K562 (cell line): ENCODE results near the gene CYFIP2. TPM values are rescaled to one million over a fixed set of nuclear protein-coding genes. Genes with fewer than 3 reads are reported as not detected.

ENCODE experiments used
- ATAC-seq: fragments of 200-7000 bp; cut with Tn5 transposase; 3 replicates; pipeline ENCODE4 v1.9.1; 2020; ENCODE audit warnings: moderate library complexity
- BruUV-seq: library from RNA; stranded (reverse); fragments of 400-500 nt; replicated peaks from 2 replicates; lab custom pipeline; 2021; lab: Mats Ljungman, UMichigan
- CTCF ChIA-PET: fragments of 300-600 bp; formaldehyde crosslinking; extraction: SDS; loops from one replicate; lab custom pipeline; 2021; ENCODE audit warnings: low intra/inter-chr PET ratio; lab: Yijun Ruan, JAX
- POLR2A ChIA-PET: fragments of 300-600, 350-650 bp; sonication (Branson Sonifier 250); formaldehyde crosslinking; extraction: SDS; loops from one replicate; lab custom pipeline; 2021; ENCODE audit warnings: antibody characterized with exemption, inconsistent platforms; lab: Yijun Ruan, JAX
- DNase-seq, 4 experiments: peaks; one replicate each; pipeline versions ENCODE4 v3.0.0 to v3.0.0-alpha.2; 2011 to 2018; ENCODE audit warnings: low spot score in 3 of 4, mixed read lengths in 3 of 4; ENCODE audit errors: extremely low read depth in 1 of 4
- FAIRE-seq: peaks from 2 replicates; lab custom pipeline; 2011; peaks lifted over from hg19 to GRCh38; lab: Jason Lieb, UNC
- H2AFZ ChIP-seq: 2 replicates; pipeline ENCODE4 v1.6.0; 2011; ENCODE audit warnings: low read depth, low read length, control low read depth, inconsistent platforms
- H3K27ac ChIP-seq: fragments of 200-600 bp; 3 replicates; pipeline ENCODE4 v1.8.0; 2011; ENCODE audit warnings: low read depth, mild to moderate bottlenecking, control low read depth, inconsistent platforms, low read length, moderate library complexity, mixed read lengths; ENCODE audit errors: extremely low read depth
- H3K27me3 ChIP-seq, 2 experiments: fragments of 300-600 bp in 1 of 2; 2 replicates in 1 of 2; 3 replicates in 1 of 2; pipeline versions ENCODE4 v1.6.0 to v1.8.0; 2011; ENCODE audit warnings: inconsistent platforms in 2 of 2, low read length in 2 of 2, mild to moderate bottlenecking in 1 of 2, mixed read lengths in 1 of 2, moderate library complexity in 1 of 2; ENCODE audit not compliant: control insufficient read depth in 2 of 2, insufficient read depth in 2 of 2
- H3K36me3 ChIP-seq: fragments of 300-600 bp; 3 replicates; pipeline ENCODE4 v1.8.0; 2011; ENCODE audit warnings: mild to moderate bottlenecking, low read length, inconsistent platforms; ENCODE audit not compliant: control insufficient read depth, insufficient read depth
- H3K4me1 ChIP-seq, 2 experiments: fragments of 200-600 bp in 1 of 2; replicated peaks in 1 of 2; 2 replicates in 1 of 2; 3 replicates in 1 of 2; pipeline versions ENCODE4 v1.5.1 to v1.8.0; 2011; ENCODE audit warnings: inconsistent platforms in 2 of 2, low read length in 2 of 2, mild to moderate bottlenecking in 1 of 2, mixed read lengths in 1 of 2, moderate library complexity in 1 of 2; ENCODE audit not compliant: control insufficient read depth in 2 of 2, insufficient read depth in 2 of 2
- H3K4me2 ChIP-seq: 2 replicates; pipeline ENCODE4 v1.6.1; 2011; ENCODE audit warnings: low read length, control low read depth, inconsistent platforms, mixed read lengths; ENCODE audit not compliant: insufficient read depth
- H3K4me3 ChIP-seq: fragments of 200-600 bp; sonication (generic), shearing (Covaris generic); 2 replicates; pipeline ENCODE4 v1.5.1; 2016; ENCODE audit warnings: control low read depth, inconsistent platforms
- H3K79me2 ChIP-seq: fragments of 200-600 bp; 3 replicates; pipeline ENCODE4 v1.8.0; 2011; ENCODE audit warnings: low read length, inconsistent platforms; ENCODE audit not compliant: control insufficient read depth, insufficient read depth
- H3K9ac ChIP-seq, 2 experiments: 2 replicates each; pipeline versions ENCODE4 v1.6.0 to v1.6.1; 2011; ENCODE audit warnings: low read depth in 2 of 2, low read length in 2 of 2, control low read depth in 1 of 2, inconsistent platforms in 1 of 2, mild to moderate bottlenecking in 1 of 2, mixed read lengths in 1 of 2; ENCODE audit not compliant: insufficient read depth in 1 of 2
- H3K9me1 ChIP-seq: one replicate; pipeline ENCODE4 v1.6.0; 2011; ENCODE audit warnings: inconsistent platforms, mild to moderate bottlenecking, low read length, moderate library complexity; ENCODE audit not compliant: control insufficient read depth, insufficient read depth
- H3K9me3 ChIP-seq: replicated peaks from 2 replicates; pipeline ENCODE4 v1.5.1; 2011; ENCODE audit warnings: low read depth, low read length, inconsistent platforms; ENCODE audit not compliant: control insufficient read depth, insufficient read depth
- H4K20me1 ChIP-seq: replicated peaks from 2 replicates; pipeline ENCODE4 v1.6.1; 2011; ENCODE audit warnings: low read length, inconsistent platforms, mixed read lengths; ENCODE audit not compliant: control insufficient read depth, insufficient read depth
- COPS2 ChIP-seq: fragments of 450-650 bp; conservative IDR thresholded peaks from 2 replicates; pipeline ENCODE4 v1.6.1; 2016; ENCODE audit warnings: mild to moderate bottlenecking, moderate library complexity
- CREBBP ChIP-seq: IDR thresholded peaks from one replicate; pipeline ENCODE4 v1.6.1; 2012; ENCODE audit warnings: low read depth, mild to moderate bottlenecking, control low read depth, inconsistent platforms, low read length
- ILK ChIP-seq: fragments of 450-650 bp; IDR thresholded peaks from 2 replicates; pipeline ENCODE4 v1.6.1; 2016; ENCODE audit warnings: missing genetic modification characterization, low read depth, mild to moderate bottlenecking, missing compliant biosample characterization, moderate library complexity, borderline replicate concordance
- RBM22 ChIP-seq: fragments of 200-400 bp; formaldehyde crosslinking; IDR thresholded peaks from 2 replicates; pipeline ENCODE4 v1.6.1; 2018; ENCODE audit warnings: low read length, low read depth; ENCODE audit not compliant: poor library complexity, severe bottlenecking
- TEAD4 ChIP-seq, 2 experiments: sonication (generic) in 1 of 2; formaldehyde crosslinking in 1 of 2; IDR thresholded peaks; 2 replicates each; pipeline versions ENCODE4 v1.6.1 to v1.8.0; 2012 to 2022; ENCODE audit warnings: borderline replicate concordance in 1 of 2, inconsistent platforms in 1 of 2, low read length in 1 of 2, mild to moderate bottlenecking in 1 of 2, missing genetic modification reagents in 1 of 2
- USF2 ChIP-seq: sonication (generic); formaldehyde crosslinking; IDR thresholded peaks from 2 replicates; pipeline ENCODE4 v1.5.0; 2020; ENCODE audit warnings: missing genetic modification reagents
- ZNF197 ChIP-seq: fragments of 200-800 bp; sonication (Bioruptor generic); IDR thresholded peaks from 2 replicates; pipeline ENCODE4 v1.6.1; 2016; ENCODE audit warnings: low read depth, missing genetic modification characterization, missing compliant biosample characterization
- ZNF24 ChIP-seq: fragments of 450-650 bp; IDR thresholded peaks from 2 replicates; pipeline ENCODE4 v1.6.1; 2016
- ZNF407 ChIP-seq: fragments of 450-650 bp; IDR thresholded peaks from 2 replicates; pipeline ENCODE4 v1.6.1; 2016; ENCODE audit warnings: low read depth
- ZNF431 ChIP-seq: sonication (generic); formaldehyde crosslinking; IDR thresholded peaks from 2 replicates; pipeline ENCODE4 v1.8.0; 2022; ENCODE audit warnings: mild to moderate bottlenecking, missing genetic modification reagents
- WGBS: fragments of 100-300 bp; shearing (Covaris generic); methylation state at CpG from one replicate; pipeline ENCODE4 v1.1.6; 2016; ENCODE audit warnings: low coverage, mixed read lengths; ENCODE audit not compliant: insufficient coverage; ENCODE audit errors: missing lambda C conversion rate; 5-methylcytosine and 5-hydroxymethylcytosine counted together
- in situ Hi-C: fragments of 300-500 bp; cut with MboI; formaldehyde crosslinking; loops from 4 replicates; pipeline ENCODE4 v1.15.0; 2018; ENCODE audit warnings: inconsistent platforms, mixed read lengths
- intact Hi-C: fragments of 100-400 bp; cut with micrococcal nuclease; formaldehyde crosslinking; loops from 2 replicates; pipeline ENCODE4 v1.14.2; 2022
- polyA plus RNA-seq, 8 experiments: library from polyadenylated mRNA; depleted of rRNA in 4 of 8; stranded (reverse) in 5 of 8; unstranded in 3 of 8; fragments of >200 nt; fragmentation: Nextera tagmentation in 2 of 8; fragmentation: Illumina TruSeq in 1 of 8; extraction: Ambion mirVana in 2 of 8; extraction: Trizol in 1 of 8; gene quantifications; 2 replicates each; pipeline versions ENCODE4 v1.2.1 to v1.2.3, GENCODE V29; 2011 to 2014; ENCODE audit warnings: inconsistent platforms in 1 of 8, missing spikeins in 1 of 8
- total RNA-seq, 7 experiments: library from RNA; depleted of rRNA in 6 of 7; stranded (reverse); fragments of >200 nt in 6 of 7; fragmentation: Illumina TruSeq in 2 of 7; extraction: Trizol in 2 of 7; gene quantifications; 2 replicates each; pipeline versions ENCODE4 v1.2.1 to v1.2.3, GENCODE V29; 2011 to 2021; ENCODE audit warnings: low replicate concordance in 1 of 7

CYFIP2 gene
- total and polyA plus RNA-seq, 9 of the 15 experiments (the other 6 are each of a cell fraction or from before 2014, with no cell fraction given) = 0.76 to 2.9 (median 1.4) TPM; not detected in 1

GRCh38 chr5:157381746-157382145 lies 115.8 kb downstream of the CYFIP2 start:
- in situ Hi-C loops (no loop called here), intact Hi-C loops (no loop called here)
- H3K4me1 ChIP-seq = no peaks in the 10 kb centered on the region
- no peaks in the 10 kb centered on the region for H3K36me3 ChIP-seq
- no peak overlapping the region for H3K4me2 ChIP-seq
- peaks cover 4 to 7% of the 10 kb centered on the region in 2 experiments; a peak in 2 of 5 replicates for H3K27me3 ChIP-seq
- no peak overlapping the region for H3K4me3 ChIP-seq
- TF ChIP-seq COPS2 (no peak), TEAD4 (IDR thresholded peaks at IDR 0.05; ENCODE audit: low read length) (no peak), TEAD4 (CRISPR knock-in tag; IDR thresholded peaks at IDR 0.05; ENCODE audit: borderline replicate concordance) (no peak), ZNF197 (CRISPR knock-in tag) (no peak), ZNF24 (no peak), USF2 (no peak), ZNF431 (no peak), CREBBP (no peak), ZNF407 (no peak), ILK (tag) (no peak), RBM22 (no peak)
- H2AFZ ChIP-seq = no peak overlapping the region
- WGBS = 4% methylated on average over 4 of the region's 4 CpGs
- H3K9ac ChIP-seq = no peak overlapping the region
- DNase-seq = no peak
- FAIRE-seq = no peak
- no peak overlapping the region for H3K27ac ChIP-seq
- ATAC-seq = no peak
- no peaks in the 10 kb centered on the region for H3K9me1 ChIP-seq
- POLR2A ChIA-PET = no interaction called here
- CTCF ChIA-PET = interaction anchor here (0.6 kb wide), 1 partner anchor 55 kb away, joined by 3 read pairs; no protein-coding TSS in a partner anchor
- BruUV-seq = no TSS peak
- no peaks in the 10 kb centered on the region for H4K20me1 ChIP-seq
- no peaks in the 10 kb centered on the region for H3K79me2 ChIP-seq
- no peaks in the 10 kb centered on the region for H3K9me3 ChIP-seq
